H1 (cell line): ENCODE measurements around the gene COL28A1. TPM values are rescaled to one million over a fixed set of nuclear protein-coding genes. Genes with fewer than 3 reads are reported as not detected.

Source experiments
- CTCF ChIA-PET: fragments of 300-600 bp; sonication (Branson Sonifier 250); formaldehyde crosslinking; loops from one replicate; lab custom pipeline; 2021; ENCODE audit not compliant: partially characterized antibody; lab: Charles Lee
- POLR2A ChIA-PET: fragments of 300-600 bp; sonication (Branson Sonifier 250); formaldehyde crosslinking; loops from one replicate; lab custom pipeline; 2021; ENCODE audit warnings: inconsistent platforms; ENCODE audit not compliant: partially characterized antibody; lab: Charles Lee
- DNase-seq, 2 experiments: peaks; one replicate each; pipeline versions ENCODE4 v3.0.0 to v3.0.0-alpha.2; 2010 to 2022; ENCODE audit warnings: low spot score in 2 of 2, low read depth in 1 of 2, mixed read lengths in 1 of 2
- FAIRE-seq: peaks from 2 replicates; lab custom pipeline; 2011; peaks lifted over from hg19 to GRCh38; lab: Jason Lieb, UNC
- H2AFZ ChIP-seq: 2 replicates; pipeline ENCODE4 v1.8.1; 2012; ENCODE audit warnings: low read length, inconsistent platforms
- H2AK5ac ChIP-seq: 2 replicates; pipeline ENCODE4 v1.6.1; 2013; ENCODE audit warnings: low read depth, low read length
- H2BK120ac ChIP-seq: replicated peaks from 2 replicates; pipeline ENCODE3; 2013; ENCODE audit warnings: low read depth, low read length, inconsistent platforms
- H2BK12ac ChIP-seq: 2 replicates; pipeline ENCODE4 v1.6.1; 2013; ENCODE audit warnings: low read depth, low read length
- H2BK15ac ChIP-seq: 2 replicates; pipeline ENCODE4 v1.6.1; 2013; ENCODE audit warnings: low read length
- H2BK20ac ChIP-seq: 2 replicates; pipeline ENCODE4 v1.6.1; 2013; ENCODE audit warnings: low read length
- H2BK5ac ChIP-seq: 2 replicates; pipeline ENCODE4 v1.6.1; 2013; ENCODE audit warnings: low read depth, low read length
- H3K14ac ChIP-seq: 2 replicates; pipeline ENCODE4 v1.6.1; 2013; ENCODE audit warnings: inconsistent platforms; ENCODE audit not compliant: insufficient read length
- H3K18ac ChIP-seq: 2 replicates; pipeline ENCODE4 v1.6.1; 2013; ENCODE audit warnings: low read length; ENCODE audit errors: extremely low read depth
- H3K23ac ChIP-seq: 2 replicates; pipeline ENCODE4 v1.6.1; 2013; ENCODE audit warnings: inconsistent platforms; ENCODE audit not compliant: insufficient read length
- H3K23me2 ChIP-seq: 2 replicates; pipeline ENCODE4 v1.6.1; 2013; ENCODE audit warnings: low read depth, low read length
- H3K27ac ChIP-seq: 2 replicates; pipeline ENCODE4 v1.6.1; 2011; ENCODE audit warnings: low read depth, low read length, inconsistent platforms
- H3K27me3 ChIP-seq, 4 experiments: replicated peaks in 1 of 4; 1 replicate in 1 of 4; 2 replicates in 3 of 4; pipeline versions ENCODE4 v1.6.1 to v1.8.1; 2011 to 2013; ENCODE audit warnings: low read length in 3 of 4, mild to moderate bottlenecking in 3 of 4, inconsistent platforms in 2 of 4, mixed read lengths in 2 of 4, moderate library complexity in 1 of 4; ENCODE audit not compliant: control insufficient read depth in 3 of 4, insufficient read depth in 3 of 4; ENCODE audit errors: extremely low read depth in 1 of 4
- H3K36me3 ChIP-seq, 4 experiments: 2 replicates each; pipeline versions ENCODE4 v1.6.1 to v1.8.1; 2011 to 2013; ENCODE audit warnings: mild to moderate bottlenecking in 4 of 4, low read length in 3 of 4, moderate library complexity in 2 of 4, control low read depth in 1 of 4, inconsistent platforms in 1 of 4; ENCODE audit not compliant: insufficient read depth in 4 of 4, control insufficient read depth in 2 of 4
- H3K4ac ChIP-seq: replicated peaks from 2 replicates; pipeline ENCODE3; 2013; ENCODE audit warnings: low read length, low read depth, mixed read lengths, inconsistent platforms; ENCODE audit not compliant: insufficient read length
- H3K4me1 ChIP-seq, 4 experiments: replicated peaks in 1 of 4; 1 replicate in 1 of 4; 2 replicates in 3 of 4; pipeline versions ENCODE4 v1.6.1 to v1.8.1; 2011 to 2013; ENCODE audit warnings: low read length in 3 of 4, inconsistent platforms in 2 of 4, mixed read lengths in 1 of 4; ENCODE audit not compliant: insufficient read depth in 4 of 4, control insufficient read depth in 3 of 4
- H3K4me2 ChIP-seq, 2 experiments: 2 replicates each; pipeline versions ENCODE4 v1.6.1 to v1.8.1; 2011 to 2013; ENCODE audit warnings: low read depth in 2 of 2, low read length in 2 of 2, control low read depth in 1 of 2, inconsistent platforms in 1 of 2, mild to moderate bottlenecking in 1 of 2; ENCODE audit not compliant: insufficient read depth in 1 of 2
- H3K4me3 ChIP-seq, 4 experiments: fragments of 200-600, 300-600 bp in 1 of 4; sonication (generic), shearing (Covaris generic), sonication (Bioruptor Twin) in 1 of 4; 2 replicates each; pipeline versions ENCODE4 v1.5.1 to v1.8.1; 2011 to 2016; ENCODE audit warnings: low read length in 4 of 4, low read depth in 3 of 4, control low read depth in 2 of 4, inconsistent platforms in 2 of 4, mild to moderate bottlenecking in 2 of 4, mixed read lengths in 1 of 4, moderate library complexity in 1 of 4; ENCODE audit not compliant: insufficient read depth in 2 of 4; ENCODE audit errors: extremely low read depth in 1 of 4
- H3K56ac ChIP-seq: replicated peaks from 2 replicates; pipeline ENCODE3; 2013; ENCODE audit warnings: low read depth, mild to moderate bottlenecking, mixed read lengths, low read length, inconsistent platforms; ENCODE audit not compliant: insufficient read length
- H3K79me1 ChIP-seq: 2 replicates; pipeline ENCODE4 v1.6.1; 2013; ENCODE audit warnings: low read depth, low read length, control low read depth
- H3K79me2 ChIP-seq, 2 experiments: 2 replicates each; pipeline versions ENCODE4 v1.6.1 to v1.8.1; 2012 to 2013; ENCODE audit warnings: low read length in 2 of 2, mild to moderate bottlenecking in 2 of 2, inconsistent platforms in 1 of 2; ENCODE audit not compliant: insufficient read depth in 2 of 2, control insufficient read depth in 1 of 2
- H3K9ac ChIP-seq, 4 experiments: replicated peaks in 1 of 4; 1 replicate in 1 of 4; 2 replicates in 3 of 4; pipeline versions ENCODE4 v1.6.1 to v1.8.1; 2011 to 2013; ENCODE audit warnings: low read depth in 3 of 4, low read length in 3 of 4, control low read depth in 2 of 4, mild to moderate bottlenecking in 2 of 4, moderate library complexity in 2 of 4, inconsistent platforms in 1 of 4; ENCODE audit errors: extremely low read depth in 1 of 4
- H3K9me3 ChIP-seq, 2 experiments: 2 replicates each; pipeline versions ENCODE4 v1.6.1 to v1.8.1; 2012 to 2013; ENCODE audit warnings: mild to moderate bottlenecking in 2 of 2, moderate library complexity in 2 of 2, control low read depth in 1 of 2, inconsistent platforms in 1 of 2, low read depth in 1 of 2, low read length in 1 of 2, mixed read lengths in 1 of 2; ENCODE audit not compliant: insufficient read depth in 2 of 2
- H4K20me1 ChIP-seq, 2 experiments: replicated peaks in 1 of 2; 2 replicates each; pipeline versions ENCODE3 to v1.8.1; 2011 to 2013; ENCODE audit warnings: inconsistent platforms in 2 of 2, low read length in 2 of 2, mild to moderate bottlenecking in 1 of 2; ENCODE audit not compliant: insufficient read depth in 2 of 2, control insufficient read depth in 1 of 2
- H4K5ac ChIP-seq: 2 replicates; pipeline ENCODE4 v1.6.1; 2013; ENCODE audit warnings: low read length, low read depth, mixed read lengths, inconsistent platforms; ENCODE audit not compliant: insufficient read length
- H4K8ac ChIP-seq: 2 replicates; pipeline ENCODE4 v1.8.0; 2013; ENCODE audit warnings: mild to moderate bottlenecking, moderate library complexity, low read length, inconsistent platforms; ENCODE audit not compliant: insufficient read depth; ENCODE audit errors: extremely low read depth
- H4K91ac ChIP-seq: replicated peaks from 2 replicates; pipeline ENCODE3; 2013; ENCODE audit warnings: low read length, mixed read lengths, inconsistent platforms; ENCODE audit not compliant: insufficient read length
- HDAC6 ChIP-seq: IDR thresholded peaks from one replicate; pipeline ENCODE4 v1.7.1; 2012; ENCODE audit warnings: low read depth, mild to moderate bottlenecking, inconsistent platforms, low read length, moderate library complexity
- RAD21 ChIP-seq, 2 experiments: IDR thresholded peaks in 1 of 2; conservative IDR thresholded peaks in 1 of 2; 2 replicates each; pipeline ENCODE4 v1.6.1; 2011; ENCODE audit warnings: low read depth in 2 of 2, low read length in 2 of 2, improper control_type of control experiment in 1 of 2, inconsistent platforms in 1 of 2, mild to moderate bottlenecking in 1 of 2, moderate library complexity in 1 of 2
- WGBS, 2 experiments: shearing (Covaris generic) in 1 of 2; methylation state at CpG; one replicate each; pipeline versions ENCODE4 v1.1.6 to v1.1.7; 2013 to 2015; ENCODE audit warnings: low lambda C conversion rate in 2 of 2, mixed read lengths in 2 of 2, inconsistent platforms in 1 of 2, low coverage in 1 of 2, missing lambda C conversion rate in 1 of 2; ENCODE audit not compliant: insufficient replicate concordance in 2 of 2, insufficient coverage in 1 of 2, insufficient read length in 1 of 2; ENCODE audit errors: extremely low coverage in 1 of 2, missing lambda C conversion rate in 1 of 2; 5-methylcytosine and 5-hydroxymethylcytosine counted together
- polyA plus RNA-seq, 7 experiments: library from polyadenylated mRNA; depleted of rRNA in 3 of 7; stranded (reverse) in 5 of 7; unstranded in 2 of 7; fragments of >200 nt in 5 of 7; fragments of 200-250 nt in 2 of 7; gene quantifications; 1 replicate in 5 of 7; 2 replicates in 1 of 7; 4 replicates in 1 of 7; pipeline versions ENCODE4 v1.2.1 to v1.2.3, GENCODE V29; 2011 to 2013; ENCODE audit warnings: missing spikeins in 2 of 7, mixed read lengths in 2 of 7
- total RNA-seq: library from RNA; stranded (reverse); fragmentation: NEBNext Ultra II Directional; extraction: Animal tissue kit (Norgen Biotek cat#: 25700); gene quantifications from 2 replicates; pipeline ENCODE4 v1.2.1, GENCODE V29; 2021
- TF ChIP-seq, protein P1 (sequence below): IDR thresholded peaks from 2 replicates; pipeline ENCODE4 v1.6.1; 2012; ENCODE audit warnings: inconsistent platforms
- TF ChIP-seq, protein P2 (sequence below): IDR thresholded peaks from 2 replicates; pipeline ENCODE4 v1.6.1; 2012; ENCODE audit warnings: inconsistent platforms

The COL28A1 gene
- total and polyA plus RNA-seq, 2 of the 8 experiments (the other 6 are each of a cell fraction or from before 2014, with no cell fraction given) = 0.22 to 0.38 TPM

DNA sequence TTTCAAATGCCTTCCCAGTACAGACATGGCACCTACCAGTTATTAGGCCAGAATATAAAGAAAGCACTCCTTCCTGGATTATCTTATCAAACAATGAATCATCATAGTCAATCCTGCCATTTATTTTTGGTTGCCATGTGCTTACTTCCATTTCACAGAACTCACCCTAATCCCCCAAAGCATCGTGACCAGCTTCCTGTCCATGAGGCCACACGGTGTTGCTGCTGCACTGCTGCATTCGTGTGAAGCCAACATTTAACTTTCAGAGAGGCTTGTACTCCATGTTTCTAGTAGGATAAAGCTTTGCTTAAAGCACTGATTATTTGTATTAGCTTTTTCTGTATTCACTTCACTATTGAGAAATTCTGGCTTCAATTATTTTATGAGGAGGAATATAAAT lies 14.4 kb downstream of the COL28A1 start:
- Histone ChIP-seq H3K9me3 (no peaks in the 10 kb centered on the region), H3K23ac (no peak overlapping the region), H3K36me3 (no peaks in the 10 kb centered on the region), H3K4me2 (no peak overlapping the region), H2AFZ (no peak overlapping the region), H2BK15ac (no peak overlapping the region), H4K8ac (no peak overlapping the region), H4K20me1 (no peaks in the 10 kb centered on the region), H3K14ac (no peak overlapping the region), H2BK5ac (no peak overlapping the region), H3K27ac (no peak overlapping the region), H2BK20ac (no peak overlapping the region), H3K18ac (no peak overlapping the region), H3K23me2 (no peaks in the 10 kb centered on the region), H3K27me3 (no peaks in the 10 kb centered on the region), H3K4me1 (no peaks in the 10 kb centered on the region), H3K4me3 (no peak overlapping the region), H3K56ac (no peak overlapping the region), H3K9ac (no peak overlapping the region), H2BK120ac (no peak overlapping the region), H3K4ac (no peak overlapping the region), H4K5ac (no peak overlapping the region), H3K79me1 (no peaks in the 10 kb centered on the region), H4K91ac (no peak overlapping the region), H2AK5ac (no peak overlapping the region), H2BK12ac (no peak overlapping the region), H3K79me2 (no peaks in the 10 kb centered on the region)
- FAIRE-seq = no peak
- POLR2A ChIA-PET = no interaction called here
- CTCF ChIA-PET = no interaction called here
- WGBS, 2 experiments = 85% methylated on average over 3 of the region's 3 CpGs; no CpG with 5 or more reads in 1 of the 2 experiments
- TF ChIP-seq, protein P1, sequence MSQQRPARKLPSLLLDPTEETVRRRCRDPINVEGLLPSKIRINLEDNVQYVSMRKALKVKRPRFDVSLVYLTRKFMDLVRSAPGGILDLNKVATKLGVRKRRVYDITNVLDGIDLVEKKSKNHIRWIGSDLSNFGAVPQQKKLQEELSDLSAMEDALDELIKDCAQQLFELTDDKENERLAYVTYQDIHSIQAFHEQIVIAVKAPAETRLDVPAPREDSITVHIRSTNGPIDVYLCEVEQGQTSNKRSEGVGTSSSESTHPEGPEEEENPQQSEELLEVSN = 0 out of 2 replicates have a peak, but pooled peaks have one; percentile 23
- no peak for TF ChIP-seq HDAC6
- peak; percentile 25 to 31; a peak in 3 of 4 replicates for TF ChIP-seq RAD21 (IDR thresholded peaks at IDR 0.05 in 1 of 2, conservative IDR thresholded peaks at IDR 0.05 in 1 of 2; ENCODE audit: low read depth in 2 of 2, low read length in 2 of 2)
- TF ChIP-seq, protein P2, sequence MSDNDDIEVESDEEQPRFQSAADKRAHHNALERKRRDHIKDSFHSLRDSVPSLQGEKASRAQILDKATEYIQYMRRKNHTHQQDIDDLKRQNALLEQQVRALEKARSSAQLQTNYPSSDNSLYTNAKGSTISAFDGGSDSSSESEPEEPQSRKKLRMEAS = 0 out of 2 replicates have a peak, but pooled peaks have one; percentile 25
- no peak for DNase-seq
